ENCODE measurements around the gene CDH18. TPM values are rescaled to one million over a fixed set of nuclear protein-coding genes. Genes with fewer than 3 reads are reported as not detected.

Gene CDH18
- total RNA-seq, 1 experiment from 2014 or later: 7.0 TPM

- intact Hi-C loops (cut with micrococcal nuclease; ENCODE audit: unreplicated experiment) (no loop called here), in situ Hi-C loops (cut with HindIII; ENCODE audit: low pct_unique_long_range_greater_than_20kb, low sequenced_read_pairs) (no loop called here)
- ChIA-PET POLR2A (no interaction called here), CTCF (no interaction called here)
- DNase-seq (ENCODE audit: low read depth, low spot score) (no peak), ATAC-seq (no peak)
- Histone ChIP-seq H3K27me3 (ENCODE audit: control insufficient read depth, insufficient read depth, low read length) (no peaks in the 10 kb centered on the region), H3K4me3 (ENCODE audit: low read depth in 2 of 2, low read length in 2 of 2) (no peak overlapping the region), H3K27ac (ENCODE audit: low read length) (no peak overlapping the region), H3K4me1 (ENCODE audit: control insufficient read depth, insufficient read depth, low read length) (no peaks in the 10 kb centered on the region), H3K9me3 (ENCODE audit: control insufficient read depth, insufficient read depth, low read depth, low read length) (no peaks in the 10 kb centered on the region; the same call in 1 of the 2 replicates), H3K36me3 (ENCODE audit: control insufficient read depth, insufficient read depth, low read length) (no peaks in the 10 kb centered on the region)
- no peak for TF ChIP-seq POLR2AphosphoS5 (IDR thresholded peaks at IDR 0.05; ENCODE audit: low read depth, low read length)
- no peak for TF ChIP-seq TCF7L2 (IDR thresholded peaks at IDR 0.05; ENCODE audit: low read depth, low read length)
- TF ChIP-seq, protein P1, sequence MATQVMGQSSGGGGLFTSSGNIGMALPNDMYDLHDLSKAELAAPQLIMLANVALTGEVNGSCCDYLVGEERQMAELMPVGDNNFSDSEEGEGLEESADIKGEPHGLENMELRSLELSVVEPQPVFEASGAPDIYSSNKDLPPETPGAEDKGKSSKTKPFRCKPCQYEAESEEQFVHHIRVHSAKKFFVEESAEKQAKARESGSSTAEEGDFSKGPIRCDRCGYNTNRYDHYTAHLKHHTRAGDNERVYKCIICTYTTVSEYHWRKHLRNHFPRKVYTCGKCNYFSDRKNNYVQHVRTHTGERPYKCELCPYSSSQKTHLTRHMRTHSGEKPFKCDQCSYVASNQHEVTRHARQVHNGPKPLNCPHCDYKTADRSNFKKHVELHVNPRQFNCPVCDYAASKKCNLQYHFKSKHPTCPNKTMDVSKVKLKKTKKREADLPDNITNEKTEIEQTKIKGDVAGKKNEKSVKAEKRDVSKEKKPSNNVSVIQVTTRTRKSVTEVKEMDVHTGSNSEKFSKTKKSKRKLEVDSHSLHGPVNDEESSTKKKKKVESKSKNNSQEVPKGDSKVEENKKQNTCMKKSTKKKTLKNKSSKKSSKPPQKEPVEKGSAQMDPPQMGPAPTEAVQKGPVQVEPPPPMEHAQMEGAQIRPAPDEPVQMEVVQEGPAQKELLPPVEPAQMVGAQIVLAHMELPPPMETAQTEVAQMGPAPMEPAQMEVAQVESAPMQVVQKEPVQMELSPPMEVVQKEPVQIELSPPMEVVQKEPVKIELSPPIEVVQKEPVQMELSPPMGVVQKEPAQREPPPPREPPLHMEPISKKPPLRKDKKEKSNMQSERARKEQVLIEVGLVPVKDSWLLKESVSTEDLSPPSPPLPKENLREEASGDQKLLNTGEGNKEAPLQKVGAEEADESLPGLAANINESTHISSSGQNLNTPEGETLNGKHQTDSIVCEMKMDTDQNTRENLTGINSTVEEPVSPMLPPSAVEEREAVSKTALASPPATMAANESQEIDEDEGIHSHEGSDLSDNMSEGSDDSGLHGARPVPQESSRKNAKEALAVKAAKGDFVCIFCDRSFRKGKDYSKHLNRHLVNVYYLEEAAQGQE (IDR thresholded peaks at IDR 0.05; ENCODE audit: insufficient read depth in 1 of 2, low read depth in 2 of 2, low read length in 1 of 2): no peak
- no peak for TF ChIP-seq SIN3A (IDR thresholded peaks at IDR 0.05; ENCODE audit: borderline replicate concordance, insufficient read depth, low read depth, low read length)
- TF ChIP-seq CTCF (IDR thresholded peaks at IDR 0.05): no peak
- no TSS peak for BruUV-seq (replicated peaks)
Measured at GRCh38 chr5:19492861-19493260, 495.1 kb downstream of the CDH18 start.

DNA sequence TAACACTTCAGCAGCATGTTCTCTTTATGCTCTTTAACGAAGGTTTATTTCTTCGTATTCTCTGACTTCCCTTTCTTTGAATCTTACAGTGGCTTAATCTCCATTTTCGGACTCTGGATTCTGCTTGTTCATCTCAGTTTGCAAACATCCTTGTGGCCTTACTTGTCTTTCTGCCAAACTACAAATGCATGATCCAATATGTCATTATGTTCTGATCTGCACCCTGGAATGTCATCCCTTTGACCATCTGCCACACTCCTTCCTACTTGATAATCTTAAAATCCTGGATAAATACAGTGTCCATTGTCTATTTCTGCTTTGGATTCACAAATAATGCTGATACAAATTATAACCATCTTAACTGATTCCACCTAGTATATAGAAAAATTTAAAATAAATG is 499.2 kb downstream of the CDH18 start:
- ChIA-PET POLR2A (no interaction called here), CTCF (no interaction called here)
- no peak for DNase-seq (ENCODE audit: low read depth, low spot score)
- H3K27ac ChIP-seq (ENCODE audit: low read length): no peak overlapping the region
- in situ Hi-C loops (cut with HindIII; ENCODE audit: low pct_unique_long_range_greater_than_20kb, low sequenced_read_pairs) (no loop called here), intact Hi-C loops (cut with micrococcal nuclease; ENCODE audit: unreplicated experiment) (no loop called here)
- H3K27me3 ChIP-seq (ENCODE audit: control insufficient read depth, insufficient read depth, low read length): no peaks in the 10 kb centered on the region
- H3K36me3 ChIP-seq (ENCODE audit: control insufficient read depth, insufficient read depth, low read length): no peaks in the 10 kb centered on the region
- no peaks in the 10 kb centered on the region for H3K4me1 ChIP-seq (ENCODE audit: control insufficient read depth, insufficient read depth, low read length)
- no peak overlapping the region for H3K4me3 ChIP-seq (ENCODE audit: low read depth in 2 of 2, low read length in 2 of 2)
- BruUV-seq (replicated peaks): no TSS peak
- TF ChIP-seq TCF7L2 (IDR thresholded peaks at IDR 0.05; ENCODE audit: low read depth, low read length) (no peak), CTCF (IDR thresholded peaks at IDR 0.05) (no peak), POLR2AphosphoS5 (IDR thresholded peaks at IDR 0.05; ENCODE audit: low read depth, low read length) (no peak), SIN3A (IDR thresholded peaks at IDR 0.05; ENCODE audit: borderline replicate concordance, insufficient read depth, low read depth, low read length) (no peak)
- TF ChIP-seq, protein P1 (IDR thresholded peaks at IDR 0.05; ENCODE audit: insufficient read depth in 1 of 2, low read depth in 2 of 2, low read length in 1 of 2): no peak
- H3K9me3 ChIP-seq (ENCODE audit: control insufficient read depth, insufficient read depth, low read depth, low read length): no peaks in the 10 kb centered on the region; the same call in 1 of the 2 replicates
- ATAC-seq: no peak

Data from Panc1 (cell line).